Pulmonary artery endothelial cell (primary cell): ENCODE results near the gene PPP2R2C. TPM values are rescaled to one million over a fixed set of nuclear protein-coding genes. Genes with fewer than 3 reads are reported as not detected.

Source experiments
- DNase-seq: peaks from one replicate; pipeline ENCODE4 v3.0.0-alpha.2; 2011; ENCODE audit warnings: low read depth, low spot score
- total RNA-seq: library from RNA; depleted of rRNA; stranded (reverse); fragments of >200 nt; gene quantifications from 2 replicates; pipeline ENCODE4 v1.2.3, GENCODE V29; 2014

PPP2R2C gene
- total RNA-seq, 1 donor from 2014 or later = not detected

DNA sequence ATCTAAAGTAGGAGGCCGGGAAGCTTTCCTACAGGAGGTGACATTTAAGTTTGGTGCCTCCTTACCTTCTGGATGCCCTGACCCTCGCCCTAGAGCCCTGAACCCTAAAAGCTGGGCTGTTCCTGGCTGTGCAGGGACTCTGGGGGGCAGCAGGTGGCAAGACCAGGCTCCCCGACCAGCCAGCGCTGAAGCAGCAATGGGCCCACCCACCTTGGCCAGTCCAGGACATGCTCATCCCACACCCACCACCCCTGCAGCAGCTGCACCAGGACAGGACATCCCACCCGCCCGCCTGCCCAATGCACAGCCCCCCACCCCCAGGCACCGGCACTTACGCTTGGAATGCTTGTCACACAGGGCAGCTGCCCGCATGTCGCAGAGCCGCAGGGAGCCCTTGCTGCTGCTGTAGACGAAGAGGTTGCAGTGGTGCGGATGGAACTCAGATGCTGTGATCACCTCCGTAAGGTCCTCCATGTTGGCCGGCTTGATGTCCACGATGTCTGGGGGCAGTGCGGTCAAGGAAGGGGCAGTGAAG is 124.8 kb downstream of the PPP2R2C start:
- DNase-seq = no peak

DNA sequence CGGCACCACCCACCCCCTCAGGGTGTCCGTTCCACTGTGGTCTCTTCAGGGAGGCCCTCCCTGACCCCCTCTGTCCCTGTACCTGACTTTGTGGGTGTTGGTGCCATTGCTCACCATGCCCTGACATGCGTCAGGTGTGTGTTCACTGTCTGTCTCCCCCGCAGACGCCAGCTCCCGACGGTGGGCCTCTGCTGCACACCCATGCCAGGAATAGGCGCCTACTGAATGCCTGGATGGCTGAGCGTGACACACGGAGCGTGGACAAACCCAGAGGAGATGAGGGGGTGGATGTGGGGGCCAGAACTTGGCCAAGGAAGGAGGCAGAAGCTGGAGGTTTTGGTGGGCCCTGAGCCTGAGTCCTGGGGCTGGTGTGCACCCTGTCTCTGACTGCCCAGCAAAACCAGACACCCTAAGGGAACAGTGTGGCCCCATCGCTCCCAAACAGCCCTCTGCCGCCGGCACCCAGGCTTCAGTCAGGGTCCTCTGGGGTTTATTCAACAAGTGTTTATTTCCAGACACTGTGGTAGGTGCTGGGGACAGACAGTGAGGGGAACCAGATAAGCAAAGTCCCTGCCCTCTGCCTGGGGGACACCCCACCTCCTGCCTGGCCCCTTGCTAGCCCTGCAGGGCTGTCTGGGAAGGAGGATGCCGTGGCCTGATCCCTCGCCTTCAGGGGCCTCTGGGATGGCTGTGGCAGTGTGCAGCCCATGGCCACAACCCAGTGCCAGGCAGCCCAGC is 125.9 kb downstream of the PPP2R2C start:
- DNase-seq = no peak

DNA sequence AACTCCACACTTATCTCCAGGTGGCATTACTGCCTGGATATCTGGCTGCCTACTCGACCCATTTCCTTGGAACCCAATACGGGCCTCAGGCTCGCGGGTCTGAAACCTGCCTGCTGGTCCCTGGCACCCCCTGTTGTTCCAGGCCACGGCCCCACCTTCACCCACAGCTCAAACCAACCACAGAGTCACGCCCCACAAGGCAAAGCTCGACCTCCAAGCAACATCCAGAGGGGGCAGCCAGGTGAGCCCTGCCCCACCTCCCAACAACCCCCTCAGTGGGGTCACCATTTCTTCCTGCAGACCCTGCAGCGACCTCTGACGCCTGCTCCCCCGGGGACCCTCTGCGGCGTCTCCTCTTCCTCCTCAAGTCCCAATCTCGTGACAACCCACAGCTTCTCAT is 126.5 kb downstream of the PPP2R2C start:
- DNase-seq = no peak

DNA sequence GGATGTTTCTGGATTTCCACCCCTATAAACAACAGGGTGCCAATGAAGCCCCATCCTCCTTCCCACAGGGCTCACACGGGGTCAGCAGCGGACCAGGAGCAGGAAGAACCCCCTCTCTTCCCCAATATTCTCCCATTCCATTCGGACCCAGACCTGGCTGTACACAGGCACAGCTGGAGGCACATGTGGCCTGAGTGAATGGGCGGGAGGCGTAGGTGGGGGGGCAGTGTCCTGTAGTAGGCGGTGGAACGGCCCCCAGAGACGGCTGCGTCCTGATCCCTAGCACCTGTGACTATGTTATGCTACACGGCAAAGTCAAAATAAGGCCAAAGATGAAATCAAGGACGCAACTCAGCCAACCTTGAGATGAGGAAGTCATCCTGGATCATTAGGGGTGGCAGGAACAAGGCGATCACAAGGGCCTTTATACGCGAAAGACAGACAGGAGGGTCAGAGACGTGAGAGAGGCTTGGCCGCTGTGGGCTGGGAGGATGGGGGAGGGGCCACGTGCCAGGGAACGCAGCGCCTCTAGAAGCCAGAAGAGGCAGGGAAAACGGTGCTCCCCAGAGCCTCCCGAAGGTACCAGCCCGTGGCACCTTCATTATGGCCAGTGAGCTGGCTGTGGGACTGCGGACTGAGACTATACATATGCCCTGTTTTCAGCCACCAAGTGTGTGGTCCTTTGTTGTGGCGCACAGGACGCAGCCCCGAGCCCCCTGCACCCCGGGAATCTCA is 127.2 kb downstream of the PPP2R2C start:
- no peak for DNase-seq

DNA sequence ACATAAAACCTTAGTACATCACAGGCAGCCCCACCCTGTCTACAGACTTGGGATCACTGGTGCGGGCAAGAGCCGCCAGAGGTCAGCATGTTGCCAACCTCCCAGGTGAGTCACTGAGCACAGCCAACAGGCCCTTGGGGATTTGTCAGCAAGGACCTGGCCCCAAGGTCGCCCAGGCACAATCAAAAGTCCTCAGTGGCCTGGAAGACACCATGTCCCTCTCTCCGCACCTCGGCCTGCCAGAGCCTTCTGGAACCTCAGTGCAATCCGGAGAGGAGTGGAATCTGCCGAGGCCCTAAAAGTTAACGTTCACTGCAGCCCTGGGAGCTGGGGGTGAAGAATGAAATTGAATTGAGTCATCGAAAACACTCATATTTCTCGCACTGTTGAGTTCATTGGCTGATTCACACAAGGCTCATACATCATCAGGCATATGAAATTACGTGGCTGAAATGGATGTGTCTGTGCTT is 128.4 kb downstream of the PPP2R2C start:
- DNase-seq = no peak

DNA sequence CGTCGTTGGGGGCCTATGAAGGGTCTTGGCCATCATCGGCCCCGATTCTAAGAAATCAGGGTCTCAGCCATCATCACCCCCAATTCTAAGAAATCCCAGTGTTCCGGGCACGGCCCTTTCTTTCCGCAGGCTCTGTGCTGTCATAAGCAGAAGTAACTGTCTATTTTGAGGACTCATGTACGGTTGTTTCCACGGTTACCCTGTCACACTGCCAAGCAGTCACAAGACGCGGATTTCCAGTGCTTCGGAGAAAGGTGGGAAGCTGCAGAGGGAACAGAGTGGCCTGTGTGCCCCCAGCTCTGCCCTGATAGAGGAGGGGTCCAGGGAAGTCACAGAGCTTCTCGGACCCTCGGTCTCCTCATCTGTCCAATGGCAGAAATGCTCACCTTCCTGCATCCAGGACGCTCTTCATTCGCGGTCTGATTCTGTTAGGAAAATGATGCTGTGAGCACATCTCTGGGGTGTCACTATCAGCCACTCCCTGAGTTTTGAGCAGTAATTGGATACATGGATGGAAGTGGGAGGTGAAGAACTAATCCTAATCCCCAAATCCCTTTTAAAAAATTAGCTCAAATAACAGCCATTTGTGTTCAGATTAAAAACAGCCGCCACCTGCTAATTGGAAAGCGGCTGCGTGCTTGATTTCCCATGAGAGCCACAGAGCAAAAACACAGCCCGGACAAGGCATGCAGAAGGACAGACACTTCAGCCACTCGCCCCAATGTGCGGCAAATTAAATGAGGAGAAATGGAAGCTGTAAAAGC is 129.7 kb downstream of the PPP2R2C start:
- no peak for DNase-seq

DNA sequence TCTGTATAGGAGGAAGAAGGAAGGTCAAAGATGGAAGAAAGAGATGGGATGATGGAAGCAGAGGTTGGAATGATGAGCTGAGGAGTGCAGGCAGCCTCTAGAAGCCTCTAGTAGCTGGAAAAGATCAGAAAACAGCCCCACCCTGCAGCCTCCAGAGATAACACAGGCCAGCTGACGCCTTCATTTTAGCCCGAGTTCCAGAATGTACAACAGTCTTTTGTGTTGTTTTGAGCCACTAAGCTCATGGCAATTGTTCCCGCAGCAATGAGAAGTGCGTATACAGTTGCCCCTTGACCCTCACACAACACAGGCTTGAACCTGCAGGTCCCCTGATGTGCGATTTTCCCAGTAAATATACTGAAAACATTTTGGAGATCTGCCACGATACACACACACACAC is 130.7 kb downstream of the PPP2R2C start:
- DNase-seq = no peak

DNA sequence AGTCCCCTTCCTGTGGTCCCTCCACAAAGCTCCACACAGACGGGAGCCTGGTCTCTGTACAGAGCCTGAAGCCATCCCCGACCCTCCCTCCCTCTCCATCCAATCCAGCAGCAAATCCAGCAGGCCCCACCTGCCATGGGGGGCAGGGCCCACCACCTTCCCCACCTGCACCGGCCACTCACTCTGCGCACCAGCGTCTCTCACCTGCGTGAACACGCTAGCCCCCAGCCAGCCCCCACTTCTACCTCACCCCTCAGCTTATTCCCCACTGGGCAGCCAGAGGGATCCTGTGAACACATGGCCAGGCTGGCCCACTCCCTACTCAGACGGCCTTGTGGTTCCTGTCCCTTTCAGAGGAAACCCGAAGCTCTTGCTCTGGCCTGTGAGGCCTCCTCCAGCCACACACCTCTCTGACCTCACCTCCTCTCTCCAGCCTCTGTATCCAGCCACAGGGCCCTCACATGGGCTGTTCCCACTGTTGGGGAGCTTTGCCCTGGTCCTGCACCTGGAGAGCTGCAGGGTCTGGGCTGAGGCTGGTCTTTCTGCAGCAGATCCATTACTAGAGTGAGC is 131.9 kb downstream of the PPP2R2C start:
- DNase-seq = no peak

DNA sequence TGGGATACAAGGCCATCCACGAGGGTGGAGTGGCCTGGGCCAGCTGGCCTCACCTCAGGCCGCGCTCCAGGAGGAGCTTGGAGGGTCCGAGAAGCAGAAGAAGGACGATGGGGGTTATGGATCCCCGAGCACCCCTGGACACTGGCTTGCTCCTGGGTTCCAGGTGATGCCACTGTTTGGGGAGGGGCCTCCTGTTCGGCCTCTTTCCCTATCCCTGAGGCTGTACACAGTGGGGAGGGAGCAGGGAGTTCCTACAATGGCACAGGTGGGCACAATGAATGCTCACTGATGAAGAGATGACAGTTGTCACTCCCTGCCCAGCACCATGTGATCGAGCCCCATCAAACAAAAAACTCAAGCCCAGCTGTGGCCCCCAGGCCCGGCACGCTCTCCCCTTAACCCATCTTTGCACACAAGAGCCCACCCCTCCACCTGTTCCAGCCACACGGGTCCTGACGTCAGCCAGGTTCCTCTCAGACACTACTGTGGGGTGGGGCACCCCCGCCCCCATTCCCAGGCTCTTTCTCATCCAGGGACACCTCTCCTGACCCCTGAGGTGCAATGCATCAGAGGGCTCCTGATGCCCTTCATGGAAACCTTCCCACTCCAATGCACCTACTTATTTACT is 132.5 kb downstream of the PPP2R2C start:
- no peak for DNase-seq

DNA sequence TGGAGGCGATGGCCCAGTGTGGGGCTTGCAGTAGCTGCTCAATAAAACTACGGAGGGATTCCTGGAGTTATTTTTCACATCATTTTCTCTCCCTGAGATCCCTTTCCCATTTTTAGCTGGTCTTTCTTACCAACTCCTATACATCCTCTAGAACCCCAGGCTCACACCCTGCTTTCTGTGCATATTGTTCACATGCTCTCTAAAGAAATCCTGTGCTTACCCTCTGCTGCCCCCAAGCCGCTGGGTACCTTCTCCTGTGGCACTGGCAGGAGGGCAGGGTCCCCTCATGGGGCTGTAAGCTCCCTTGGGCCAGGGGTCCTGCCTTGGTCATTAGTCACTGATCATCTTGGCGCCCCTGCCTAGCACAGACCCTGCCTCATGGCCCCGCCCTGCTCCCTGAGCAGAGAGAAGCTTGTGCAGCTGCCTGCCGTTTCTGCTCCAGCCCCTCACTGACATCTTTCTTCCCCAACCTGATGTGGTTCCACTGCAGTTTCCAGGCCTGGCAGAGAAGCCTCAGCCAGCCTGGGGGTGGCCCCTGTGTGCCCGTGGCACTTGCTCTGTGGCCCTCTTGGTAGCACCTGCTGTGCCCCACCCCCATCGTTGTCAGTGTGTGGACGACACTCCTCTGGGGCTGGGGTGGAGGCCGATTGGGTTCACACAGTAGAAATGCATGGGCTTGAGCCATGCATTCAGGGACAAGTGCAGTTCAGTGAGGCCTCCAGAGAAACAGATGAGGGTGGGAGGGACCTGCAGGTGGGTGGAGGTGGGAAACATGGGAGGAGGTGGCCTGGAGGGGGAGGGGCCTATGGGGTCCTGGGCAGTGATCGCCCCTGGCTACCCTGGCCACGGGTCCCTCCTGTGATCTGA is 133.2 kb downstream of the PPP2R2C start:
- DNase-seq = no peak

DNA sequence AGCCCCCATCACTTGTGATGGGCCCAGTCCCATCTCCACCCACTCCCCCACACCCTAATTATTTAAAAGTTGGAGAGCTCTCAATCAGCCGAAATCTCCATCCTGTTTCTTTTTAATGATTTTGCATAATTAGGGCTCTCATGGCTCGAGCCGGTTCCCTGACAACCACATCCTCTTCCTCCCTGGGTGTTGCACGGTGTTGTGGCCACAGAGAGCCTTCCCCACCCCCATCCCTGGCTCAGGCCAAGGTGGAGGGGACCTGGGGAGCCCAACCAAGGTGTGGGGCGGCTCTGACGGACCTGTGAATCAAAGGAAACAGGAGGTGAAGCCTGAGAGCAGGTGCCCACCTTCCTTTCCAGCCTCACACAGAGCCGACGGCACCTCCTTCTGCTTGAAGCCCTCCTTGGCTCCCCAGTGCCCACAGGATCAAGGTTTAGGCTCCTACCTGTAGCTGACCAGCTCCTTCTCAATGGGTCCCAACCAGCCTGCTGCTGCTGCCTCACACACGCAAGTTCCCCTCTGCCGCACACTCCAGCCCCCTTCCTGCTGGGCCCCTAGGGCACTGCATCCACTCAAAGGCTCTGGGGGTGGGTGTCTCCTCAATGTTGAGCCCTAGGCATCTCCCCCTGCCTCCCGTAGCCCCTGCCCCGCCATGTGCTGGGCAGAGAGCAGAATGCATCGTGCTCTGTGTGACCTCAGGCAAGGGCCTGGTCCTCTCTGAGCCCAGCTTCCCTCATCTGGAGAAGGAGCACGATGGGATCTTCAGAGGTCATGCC is 134.1 kb downstream of the PPP2R2C start:
- DNase-seq = no peak

DNA sequence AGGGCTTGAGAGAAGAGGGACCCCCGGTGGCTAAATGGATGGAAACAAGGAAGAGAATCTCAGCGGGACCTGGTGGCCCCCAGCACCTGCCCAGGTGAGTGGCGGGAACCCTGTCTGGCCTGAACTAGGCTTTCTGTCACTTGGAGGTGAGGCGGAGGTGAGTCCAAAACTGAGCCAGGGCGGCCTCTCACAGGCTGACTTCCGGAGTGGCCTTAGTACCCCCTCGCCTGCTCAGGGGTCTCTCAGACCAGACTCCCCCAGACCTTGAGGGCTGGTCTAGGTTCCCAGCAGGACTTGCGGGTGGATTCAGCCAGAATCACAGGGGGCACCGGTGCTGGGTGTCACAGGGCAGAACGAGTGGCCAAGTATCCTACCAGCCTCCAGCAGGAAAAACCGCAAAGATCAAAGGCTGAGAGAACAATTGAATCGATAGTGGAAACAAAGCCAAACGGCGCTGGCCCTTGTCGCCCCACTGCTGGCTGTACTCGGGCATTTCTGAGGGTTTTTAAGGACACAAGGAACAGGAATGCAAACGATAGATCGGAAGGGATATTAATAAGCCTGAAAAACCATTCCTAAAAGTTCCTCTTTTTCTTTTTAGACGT is 135.0 kb downstream of the PPP2R2C start:
- no peak for DNase-seq

DNA sequence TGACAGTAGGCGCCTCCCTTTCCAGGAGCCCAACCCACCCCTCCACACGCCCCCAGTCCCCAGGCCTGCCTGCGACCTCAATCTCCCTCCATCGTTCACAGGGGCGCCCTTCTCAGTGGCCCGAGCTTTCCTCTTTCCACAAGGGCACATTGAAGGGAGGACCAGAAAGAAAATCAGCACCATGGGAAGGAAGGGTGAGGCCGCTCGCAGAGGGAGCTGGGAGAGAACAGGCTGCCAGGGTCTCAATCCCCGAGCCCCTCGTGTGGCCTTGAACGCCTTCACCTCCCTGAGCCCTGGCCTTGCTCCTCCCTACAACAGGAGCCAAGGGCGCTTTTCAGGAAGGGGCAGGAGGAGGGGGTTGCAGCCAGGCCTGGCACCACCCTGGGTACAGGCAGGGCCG is 136.2 kb downstream of the PPP2R2C start:
- DNase-seq = no peak

DNA sequence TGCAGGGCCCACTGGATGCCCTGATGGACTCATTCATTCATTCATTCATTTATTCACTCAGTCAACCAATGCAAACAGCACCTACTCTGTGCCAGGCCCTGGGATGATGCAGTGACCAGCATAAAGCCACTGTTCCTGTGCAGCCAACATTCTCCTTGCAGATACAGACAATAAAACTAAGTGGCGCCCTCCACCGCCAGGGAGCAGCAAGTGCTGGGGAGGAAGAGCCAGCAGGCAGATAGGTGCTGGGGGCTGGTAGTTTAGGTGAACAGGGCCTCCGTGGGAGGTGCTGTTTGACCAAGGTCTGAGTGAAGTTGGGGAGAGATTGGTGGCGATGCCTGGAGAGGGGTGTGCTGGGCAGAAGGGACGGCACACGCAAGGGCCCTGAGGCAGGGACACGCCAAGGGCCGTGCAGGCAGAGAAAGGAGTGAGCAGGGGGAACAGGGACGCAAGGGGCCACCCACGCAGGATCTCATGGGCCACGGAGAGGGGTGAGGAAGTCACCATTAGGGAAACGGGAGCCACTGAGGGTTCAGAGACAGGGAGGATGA is 137.3 kb downstream of the PPP2R2C start:
- DNase-seq = no peak

DNA sequence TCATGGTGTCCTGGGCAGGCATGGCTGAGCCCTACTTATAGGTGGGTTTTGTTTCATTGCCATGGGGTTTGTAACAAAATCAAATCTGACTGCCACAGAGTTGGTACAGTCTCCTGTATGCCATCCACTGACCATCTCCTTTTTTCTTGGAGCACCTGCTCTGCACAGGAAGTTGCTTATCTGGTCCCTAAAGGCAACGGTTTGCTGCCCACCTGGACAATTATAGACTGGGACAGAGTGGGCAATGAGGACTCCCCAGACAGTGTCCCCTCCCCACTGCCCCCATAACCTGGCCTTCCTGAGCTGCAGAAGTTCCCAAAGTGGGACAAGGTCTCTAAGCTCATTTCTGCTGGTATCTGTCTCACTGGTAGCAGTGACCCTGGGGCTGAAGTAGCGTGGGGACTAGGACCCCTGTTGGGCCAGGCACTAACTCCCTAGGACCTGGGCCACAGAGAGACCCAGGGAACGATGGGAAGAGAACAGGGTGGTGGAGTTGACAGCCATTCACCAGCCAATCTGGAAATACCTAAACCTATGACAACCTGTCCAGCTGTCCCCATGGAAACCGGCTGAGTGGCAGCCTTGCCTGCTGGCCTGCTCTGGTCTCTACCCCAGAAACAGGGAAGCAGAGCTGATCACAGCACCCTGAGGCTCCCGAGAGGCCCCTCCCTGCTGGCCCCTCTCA is 138.1 kb downstream of the PPP2R2C start:
- no peak for DNase-seq

DNA sequence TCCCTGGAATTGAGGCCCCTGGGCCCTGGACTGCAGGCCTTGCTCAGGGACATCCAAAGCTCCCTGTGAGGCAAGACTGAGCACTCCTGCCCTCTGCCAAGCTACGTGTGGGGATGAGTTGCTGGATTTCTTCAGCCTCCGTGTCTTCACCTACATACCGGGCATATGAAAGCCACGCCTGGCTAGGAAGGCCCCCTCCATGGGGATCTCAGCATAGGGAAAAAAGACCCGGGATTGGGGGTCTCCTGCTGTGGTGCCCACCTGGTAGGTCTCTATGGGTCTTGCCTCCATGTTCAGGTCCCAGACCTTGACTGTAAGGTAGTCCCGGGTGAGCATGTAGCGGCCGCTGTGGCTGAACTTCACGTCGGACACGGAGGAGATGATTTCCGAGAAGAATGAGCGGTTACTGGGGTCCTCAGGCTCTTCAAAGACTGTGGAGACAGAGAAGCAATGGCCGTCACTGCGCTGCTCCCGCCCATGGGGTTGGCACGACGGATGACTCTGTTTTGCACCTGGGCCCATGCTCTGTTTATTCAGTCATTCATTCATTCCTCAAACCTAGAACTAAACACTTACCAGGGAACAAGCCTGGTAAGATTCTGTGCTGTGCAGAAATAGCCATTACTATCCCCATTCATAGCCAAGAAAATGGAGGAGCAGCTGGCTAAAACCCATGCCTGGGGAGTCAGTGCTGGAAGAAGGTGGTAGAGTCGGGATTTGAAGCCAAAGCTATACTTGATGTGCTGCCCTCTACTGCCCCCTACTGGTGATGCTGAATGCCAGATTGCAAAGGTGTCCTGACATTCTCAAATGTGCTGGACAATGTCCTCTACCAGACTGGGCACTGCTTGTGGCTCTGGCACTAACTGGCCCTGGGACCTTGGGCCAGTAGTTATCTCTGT is 138.9 kb downstream of the PPP2R2C start:
- no peak for DNase-seq

DNA sequence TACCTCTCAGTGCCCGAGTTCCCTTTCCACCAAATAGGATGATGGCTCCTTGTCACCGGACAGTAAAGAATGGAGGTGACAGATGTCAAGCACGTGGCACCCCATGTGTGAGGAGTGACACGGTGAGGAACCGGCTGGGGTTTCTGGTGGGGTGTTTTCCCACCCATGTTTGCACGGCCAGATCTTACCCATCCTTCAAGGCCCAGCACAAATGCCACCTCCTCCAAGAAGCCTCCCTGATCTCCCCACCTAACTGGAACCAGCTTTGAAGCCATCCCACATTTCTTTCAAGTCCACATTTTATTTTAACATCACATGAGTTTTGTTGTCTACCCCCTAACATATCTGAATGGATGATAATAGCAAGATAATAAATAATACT is 139.8 kb downstream of the PPP2R2C start:
- DNase-seq = no peak
